Neural cell (in vitro differentiated cells): ENCODE data around the gene HDAC4. TPM values are rescaled to one million over a fixed set of nuclear protein-coding genes. Genes with fewer than 3 reads are reported as not detected.

ENCODE experiments used
- H2AFZ ChIP-seq: fragments of 200-600, 300-800 bp; sonication (generic), shearing (Covaris generic); 2 replicates; pipeline ENCODE4 v1.6.0; 2014; ENCODE audit warnings: low read depth, mild to moderate bottlenecking, antibody characterized with exemption, low read length, moderate library complexity
- H3F3A ChIP-seq: fragments of 200-600 bp; shearing (Covaris generic); 2 replicates; pipeline ENCODE4 v1.6.1; 2016; ENCODE audit warnings: mild to moderate bottlenecking, moderate library complexity, mixed read lengths, antibody characterized with exemption, low read length; ENCODE audit not compliant: insufficient read depth, poor library complexity, severe bottlenecking
- H3K27ac ChIP-seq: fragments of 200-600, 300-800 bp; sonication (generic), shearing (Covaris generic); 2 replicates; pipeline ENCODE4 v1.5.1; 2014; ENCODE audit warnings: mild to moderate bottlenecking, low read length, moderate library complexity
- H3K27me3 ChIP-seq: fragments of 300-800, 200-600 bp; sonication (generic), shearing (Covaris generic); 2 replicates; pipeline ENCODE4 v1.6.0; 2014; ENCODE audit warnings: mild to moderate bottlenecking, low read depth, low read length, moderate library complexity; ENCODE audit not compliant: insufficient read depth
- H3K36me3 ChIP-seq: fragments of 300-800, 200-600 bp; sonication (generic), shearing (Covaris generic); 2 replicates; pipeline ENCODE4 v1.5.1; 2014; ENCODE audit warnings: mild to moderate bottlenecking, antibody characterized with exemption, low read length, moderate library complexity; ENCODE audit not compliant: insufficient read depth
- H3K4me2 ChIP-seq: fragments of 300-800, 200-600 bp; sonication (generic), shearing (Covaris generic); 2 replicates; pipeline ENCODE4 v1.6.0; 2014; ENCODE audit warnings: mild to moderate bottlenecking, low read length
- H3K4me3 ChIP-seq: fragments of 300-800, 200-600 bp; sonication (generic), shearing (Covaris generic); 2 replicates; pipeline ENCODE4 v1.5.1; 2014; ENCODE audit warnings: mild to moderate bottlenecking, low read length, moderate library complexity
- H3K79me2 ChIP-seq: fragments of 200-600 bp; shearing (Covaris generic); replicated peaks from 2 replicates; pipeline ENCODE4 v1.6.0; 2014; ENCODE audit warnings: mild to moderate bottlenecking, low read length, moderate library complexity; ENCODE audit not compliant: insufficient read depth
- H3K9ac ChIP-seq: fragments of 300-800, 200-600 bp; sonication (generic), shearing (Covaris generic); 2 replicates; pipeline ENCODE4 v1.6.1; 2016; ENCODE audit warnings: mild to moderate bottlenecking, low read length, mixed read lengths
- H3K9me2 ChIP-seq: fragments of 200-600 bp; shearing (Covaris generic); 2 replicates; pipeline ENCODE4 v1.6.1; 2016; ENCODE audit warnings: mild to moderate bottlenecking, low read length, mixed read lengths; ENCODE audit not compliant: insufficient read depth
- H3K9me3 ChIP-seq: fragments of 200-600, 300-800 bp; sonication (generic), shearing (Covaris generic); 2 replicates; pipeline ENCODE4 v1.6.1; 2016; ENCODE audit warnings: mild to moderate bottlenecking, mixed run types, low read length, moderate library complexity, mixed read lengths
- H4K20me1 ChIP-seq: fragments of 200-600 bp; shearing (Covaris generic); 2 replicates; pipeline ENCODE4 v1.6.1; 2016; ENCODE audit warnings: mild to moderate bottlenecking, mixed run types; ENCODE audit not compliant: insufficient read depth
- EP300 ChIP-seq: fragments of 450-650 bp; conservative IDR thresholded peaks from 2 replicates; pipeline ENCODE4 v1.6.1; 2014; ENCODE audit warnings: antibody characterized with exemption, mild to moderate bottlenecking, moderate library complexity; ENCODE audit not compliant: poor library complexity, severe bottlenecking
- EZH2 ChIP-seq: fragments of 200-600, 300-800 bp; shearing (Covaris generic), sonication (generic); IDR thresholded peaks from 2 replicates; pipeline ENCODE4 v1.6.1; 2014; ENCODE audit warnings: antibody characterized with exemption, low read length, borderline replicate concordance, mild to moderate bottlenecking; ENCODE audit not compliant: insufficient read depth, poor library complexity, severe bottlenecking
- MXI1 ChIP-seq: fragments of 450-650 bp; conservative IDR thresholded peaks from 2 replicates; pipeline ENCODE4 v1.6.1; 2014; ENCODE audit warnings: antibody characterized with exemption, mild to moderate bottlenecking; ENCODE audit not compliant: poor library complexity, severe bottlenecking
- POLR2AphosphoS5 ChIP-seq: IDR thresholded peaks from 2 replicates; pipeline ENCODE4 v1.6.1; 2012
- RAD21 ChIP-seq: fragments of 450-650 bp; conservative IDR thresholded peaks from 2 replicates; pipeline ENCODE4 v1.6.1; 2014; ENCODE audit warnings: antibody characterized with exemption, mild to moderate bottlenecking, moderate library complexity
- SMC3 ChIP-seq: fragments of 450-650 bp; conservative IDR thresholded peaks from 2 replicates; pipeline ENCODE4 v1.6.1; 2014; ENCODE audit warnings: antibody characterized with exemption, mild to moderate bottlenecking, moderate library complexity; ENCODE audit not compliant: poor library complexity
- TAF1 ChIP-seq: IDR thresholded peaks from 2 replicates; pipeline ENCODE4 v1.6.1; 2012; ENCODE audit warnings: low read depth
- polyA plus RNA-seq: library from polyadenylated mRNA; depleted of rRNA; stranded (reverse); fragments of >200 nt; gene quantifications from 2 replicates; pipeline ENCODE4 v1.2.3, GENCODE V29; 2014
- TF ChIP-seq, protein P1 (sequence below): IDR thresholded peaks from 2 replicates; pipeline ENCODE4 v1.6.1; 2012; ENCODE audit warnings: borderline replicate concordance
- TF ChIP-seq, protein P2 (sequence below): fragments of 450-650 bp; IDR thresholded peaks from 2 replicates; pipeline ENCODE4 v1.5.1; 2014; ENCODE audit warnings: antibody characterized with exemption, mild to moderate bottlenecking, moderate library complexity; ENCODE audit not compliant: poor library complexity, severe bottlenecking

Gene HDAC4
- polyA plus RNA-seq, 1 donor from 2014 or later = 3.4 TPM

DNA sequence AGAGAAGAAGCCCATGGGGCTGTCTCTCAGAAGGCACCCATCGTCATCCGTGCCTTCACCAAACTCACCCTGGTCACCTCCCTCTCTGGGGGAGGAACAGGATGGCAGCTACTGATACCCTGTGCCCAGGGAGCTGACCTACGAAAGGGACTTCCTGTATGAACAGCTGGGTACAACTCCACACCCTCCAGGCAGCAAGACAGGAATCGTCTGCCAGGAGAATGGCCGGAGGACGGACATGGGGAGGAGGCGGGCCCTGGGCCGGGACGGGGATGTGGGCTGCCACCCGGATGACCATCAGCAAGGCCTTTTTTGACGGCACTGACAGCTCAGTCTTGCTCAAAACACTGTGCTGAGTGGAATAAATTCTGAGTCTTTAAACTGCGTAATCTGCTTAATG lies 243.6 kb downstream of the HDAC4 start:
- H3K4me2 ChIP-seq = no peak overlapping the region
- no peak for TF ChIP-seq SMC3
- no peak for TF ChIP-seq TAF1
- TF ChIP-seq, protein P1, sequence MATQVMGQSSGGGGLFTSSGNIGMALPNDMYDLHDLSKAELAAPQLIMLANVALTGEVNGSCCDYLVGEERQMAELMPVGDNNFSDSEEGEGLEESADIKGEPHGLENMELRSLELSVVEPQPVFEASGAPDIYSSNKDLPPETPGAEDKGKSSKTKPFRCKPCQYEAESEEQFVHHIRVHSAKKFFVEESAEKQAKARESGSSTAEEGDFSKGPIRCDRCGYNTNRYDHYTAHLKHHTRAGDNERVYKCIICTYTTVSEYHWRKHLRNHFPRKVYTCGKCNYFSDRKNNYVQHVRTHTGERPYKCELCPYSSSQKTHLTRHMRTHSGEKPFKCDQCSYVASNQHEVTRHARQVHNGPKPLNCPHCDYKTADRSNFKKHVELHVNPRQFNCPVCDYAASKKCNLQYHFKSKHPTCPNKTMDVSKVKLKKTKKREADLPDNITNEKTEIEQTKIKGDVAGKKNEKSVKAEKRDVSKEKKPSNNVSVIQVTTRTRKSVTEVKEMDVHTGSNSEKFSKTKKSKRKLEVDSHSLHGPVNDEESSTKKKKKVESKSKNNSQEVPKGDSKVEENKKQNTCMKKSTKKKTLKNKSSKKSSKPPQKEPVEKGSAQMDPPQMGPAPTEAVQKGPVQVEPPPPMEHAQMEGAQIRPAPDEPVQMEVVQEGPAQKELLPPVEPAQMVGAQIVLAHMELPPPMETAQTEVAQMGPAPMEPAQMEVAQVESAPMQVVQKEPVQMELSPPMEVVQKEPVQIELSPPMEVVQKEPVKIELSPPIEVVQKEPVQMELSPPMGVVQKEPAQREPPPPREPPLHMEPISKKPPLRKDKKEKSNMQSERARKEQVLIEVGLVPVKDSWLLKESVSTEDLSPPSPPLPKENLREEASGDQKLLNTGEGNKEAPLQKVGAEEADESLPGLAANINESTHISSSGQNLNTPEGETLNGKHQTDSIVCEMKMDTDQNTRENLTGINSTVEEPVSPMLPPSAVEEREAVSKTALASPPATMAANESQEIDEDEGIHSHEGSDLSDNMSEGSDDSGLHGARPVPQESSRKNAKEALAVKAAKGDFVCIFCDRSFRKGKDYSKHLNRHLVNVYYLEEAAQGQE = no peak
- no peak for TF ChIP-seq EZH2
- TF ChIP-seq, protein P2, sequence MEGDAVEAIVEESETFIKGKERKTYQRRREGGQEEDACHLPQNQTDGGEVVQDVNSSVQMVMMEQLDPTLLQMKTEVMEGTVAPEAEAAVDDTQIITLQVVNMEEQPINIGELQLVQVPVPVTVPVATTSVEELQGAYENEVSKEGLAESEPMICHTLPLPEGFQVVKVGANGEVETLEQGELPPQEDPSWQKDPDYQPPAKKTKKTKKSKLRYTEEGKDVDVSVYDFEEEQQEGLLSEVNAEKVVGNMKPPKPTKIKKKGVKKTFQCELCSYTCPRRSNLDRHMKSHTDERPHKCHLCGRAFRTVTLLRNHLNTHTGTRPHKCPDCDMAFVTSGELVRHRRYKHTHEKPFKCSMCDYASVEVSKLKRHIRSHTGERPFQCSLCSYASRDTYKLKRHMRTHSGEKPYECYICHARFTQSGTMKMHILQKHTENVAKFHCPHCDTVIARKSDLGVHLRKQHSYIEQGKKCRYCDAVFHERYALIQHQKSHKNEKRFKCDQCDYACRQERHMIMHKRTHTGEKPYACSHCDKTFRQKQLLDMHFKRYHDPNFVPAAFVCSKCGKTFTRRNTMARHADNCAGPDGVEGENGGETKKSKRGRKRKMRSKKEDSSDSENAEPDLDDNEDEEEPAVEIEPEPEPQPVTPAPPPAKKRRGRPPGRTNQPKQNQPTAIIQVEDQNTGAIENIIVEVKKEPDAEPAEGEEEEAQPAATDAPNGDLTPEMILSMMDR = no peak
- TF ChIP-seq EP300 = no peak
- TF ChIP-seq POLR2AphosphoS5 = no peak
- no peak for TF ChIP-seq MXI1
- TF ChIP-seq RAD21 = no peak
- no peaks in the 10 kb centered on the region for H3K36me3 ChIP-seq
- H3K27ac ChIP-seq = no peak overlapping the region
- H3K27me3 ChIP-seq = no peaks in the 10 kb centered on the region
- H3F3A ChIP-seq = no peaks in the 10 kb centered on the region
- no peaks in the 10 kb centered on the region for H4K20me1 ChIP-seq
- no peaks in the 10 kb centered on the region for H3K9me2 ChIP-seq
- no peaks in the 10 kb centered on the region for H3K9me3 ChIP-seq
- H3K79me2 ChIP-seq = no peaks in the 10 kb centered on the region
- H2AFZ ChIP-seq = no peak overlapping the region
- H3K4me3 ChIP-seq = no peak overlapping the region
- no peak overlapping the region for H3K9ac ChIP-seq

DNA sequence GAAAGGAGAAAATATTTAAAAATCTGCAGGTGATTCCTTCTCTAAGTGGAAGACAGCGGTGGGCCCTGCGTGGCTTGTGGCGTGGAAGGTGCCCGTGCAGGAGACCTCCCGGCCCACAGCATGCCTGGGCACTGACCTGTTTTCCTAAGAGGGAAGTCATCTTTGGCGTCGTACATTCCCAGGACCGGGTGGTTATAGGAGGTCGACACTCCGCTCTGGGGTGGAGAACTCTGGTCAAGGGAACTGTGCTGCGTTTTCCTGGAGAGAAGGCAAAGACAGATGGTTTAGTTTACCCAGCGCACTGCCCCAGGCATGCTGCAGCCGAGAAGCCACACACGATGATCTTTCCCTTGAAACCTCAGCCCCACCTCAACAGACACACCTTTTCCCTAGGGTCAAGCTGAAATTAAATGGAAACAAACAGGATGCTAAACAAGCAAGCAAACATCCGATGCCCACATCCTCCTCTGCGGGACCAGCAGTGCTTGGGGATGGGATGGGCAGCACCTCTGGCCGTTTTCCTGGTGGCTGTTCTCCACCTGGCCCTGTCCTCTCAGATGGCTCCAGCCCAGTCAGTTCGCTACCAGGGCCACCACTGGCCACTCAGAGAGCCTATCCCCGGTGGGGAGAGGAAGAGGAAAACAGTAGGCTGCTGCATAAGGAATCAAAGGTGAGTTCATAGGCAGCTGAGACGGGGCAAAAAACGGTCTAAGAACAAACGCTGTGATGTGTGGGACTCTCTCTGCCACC lies 244.1 kb downstream of the HDAC4 start:
- TF ChIP-seq, protein P2 = no peak
- TF ChIP-seq RAD21 = no peak
- TF ChIP-seq SMC3 = no peak
- no peak for TF ChIP-seq TAF1
- no peak for TF ChIP-seq POLR2AphosphoS5
- TF ChIP-seq MXI1 = no peak
- no peak for TF ChIP-seq EZH2
- TF ChIP-seq, protein P1 = no peak
- TF ChIP-seq EP300 = no peak
- Histone ChIP-seq H3K4me3 (no peak overlapping the region), H3K36me3 (no peaks in the 10 kb centered on the region), H4K20me1 (no peaks in the 10 kb centered on the region), H3K4me2 (no peak overlapping the region), H3F3A (no peaks in the 10 kb centered on the region), H3K9me2 (no peaks in the 10 kb centered on the region), H3K9ac (no peak overlapping the region), H3K27ac (no peak overlapping the region), H3K9me3 (no peaks in the 10 kb centered on the region), H3K79me2 (no peaks in the 10 kb centered on the region), H3K27me3 (no peaks in the 10 kb centered on the region), H2AFZ (no peak overlapping the region)
